PFSK-1 (cell line): Measurements from ENCODE around the gene PPP1R12B.

Source experiments
- FOXP2 ChIP-seq: optimal IDR thresholded peaks from 2 replicates; pipeline ENCODE3; 2011; ENCODE audit warnings: borderline replicate concordance, control low read depth, inconsistent platforms; ENCODE audit not compliant: insufficient read depth; ENCODE audit errors: extremely low read length, extremely low read depth
- POLR2AphosphoS5 ChIP-seq: IDR thresholded peaks from 2 replicates; pipeline ENCODE4 v1.6.1; 2012; ENCODE audit warnings: low read depth, mild to moderate bottlenecking, control low read depth, low read length, moderate library complexity
- SIN3A ChIP-seq: IDR thresholded peaks from 2 replicates; pipeline ENCODE4 v1.6.1; 2012; ENCODE audit warnings: mild to moderate bottlenecking, low read length, moderate library complexity, borderline replicate concordance; ENCODE audit not compliant: insufficient read depth
- TAF1 ChIP-seq: IDR thresholded peaks from 2 replicates; pipeline ENCODE4 v1.6.1; 2012; ENCODE audit warnings: low read length, control low read depth, borderline replicate concordance; ENCODE audit not compliant: insufficient read depth
- TF ChIP-seq, protein P1 (sequence below), 2 experiments: IDR thresholded peaks; 2 replicates each; pipeline versions ENCODE4 v1.6.1 to v1.8.0; 2011 to 2012; ENCODE audit warnings: low read depth in 2 of 2, low read length in 2 of 2, control low read depth in 1 of 2, inconsistent platforms in 1 of 2, mild to moderate bottlenecking in 1 of 2, moderate library complexity in 1 of 2; ENCODE audit not compliant: insufficient read depth in 1 of 2

Gene PPP1R12B

DNA sequence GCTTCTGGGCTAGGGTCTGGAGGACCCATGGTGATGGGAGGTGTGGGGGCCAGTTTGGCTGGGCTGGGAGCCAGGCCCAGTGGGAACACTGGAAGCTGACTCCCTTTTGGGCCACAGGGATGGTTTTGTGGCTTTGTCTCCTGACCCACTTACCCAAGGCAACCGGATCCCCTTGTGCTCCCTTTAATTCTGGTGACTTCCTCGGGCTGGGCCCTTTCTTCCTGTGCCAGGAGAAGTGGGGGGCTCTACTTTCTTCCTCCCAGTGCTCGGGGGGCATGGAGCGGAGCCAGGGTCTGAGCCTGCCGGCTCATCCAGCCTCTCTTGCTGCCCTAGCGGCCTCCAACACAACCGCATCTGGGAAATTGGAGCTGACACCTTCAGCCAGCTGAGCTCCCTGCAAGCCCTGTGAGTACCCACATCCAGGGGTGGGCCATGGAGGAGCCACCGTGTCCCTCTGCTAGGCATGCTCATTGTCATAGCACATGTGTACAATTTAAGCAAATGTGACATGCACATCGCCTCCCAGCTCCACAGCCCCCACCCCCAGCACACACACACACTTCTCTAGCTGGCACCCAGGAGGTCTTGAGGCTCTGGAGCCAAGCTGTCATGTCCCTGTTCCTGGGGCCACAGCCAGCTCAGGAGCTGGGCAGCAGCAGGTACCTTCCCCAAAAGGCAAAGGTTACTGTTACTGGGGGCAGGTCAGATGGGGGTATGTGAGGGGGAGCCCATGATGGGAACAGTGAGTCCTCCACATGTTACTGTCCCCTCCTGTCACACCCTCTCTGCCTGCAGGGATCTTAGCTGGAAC is 41.8 kb upstream of the PPP1R12B start:
- TF ChIP-seq SIN3A (no peak), TAF1 (no peak), POLR2AphosphoS5 (no peak), FOXP2 (no peak)
- TF ChIP-seq, protein P1, sequence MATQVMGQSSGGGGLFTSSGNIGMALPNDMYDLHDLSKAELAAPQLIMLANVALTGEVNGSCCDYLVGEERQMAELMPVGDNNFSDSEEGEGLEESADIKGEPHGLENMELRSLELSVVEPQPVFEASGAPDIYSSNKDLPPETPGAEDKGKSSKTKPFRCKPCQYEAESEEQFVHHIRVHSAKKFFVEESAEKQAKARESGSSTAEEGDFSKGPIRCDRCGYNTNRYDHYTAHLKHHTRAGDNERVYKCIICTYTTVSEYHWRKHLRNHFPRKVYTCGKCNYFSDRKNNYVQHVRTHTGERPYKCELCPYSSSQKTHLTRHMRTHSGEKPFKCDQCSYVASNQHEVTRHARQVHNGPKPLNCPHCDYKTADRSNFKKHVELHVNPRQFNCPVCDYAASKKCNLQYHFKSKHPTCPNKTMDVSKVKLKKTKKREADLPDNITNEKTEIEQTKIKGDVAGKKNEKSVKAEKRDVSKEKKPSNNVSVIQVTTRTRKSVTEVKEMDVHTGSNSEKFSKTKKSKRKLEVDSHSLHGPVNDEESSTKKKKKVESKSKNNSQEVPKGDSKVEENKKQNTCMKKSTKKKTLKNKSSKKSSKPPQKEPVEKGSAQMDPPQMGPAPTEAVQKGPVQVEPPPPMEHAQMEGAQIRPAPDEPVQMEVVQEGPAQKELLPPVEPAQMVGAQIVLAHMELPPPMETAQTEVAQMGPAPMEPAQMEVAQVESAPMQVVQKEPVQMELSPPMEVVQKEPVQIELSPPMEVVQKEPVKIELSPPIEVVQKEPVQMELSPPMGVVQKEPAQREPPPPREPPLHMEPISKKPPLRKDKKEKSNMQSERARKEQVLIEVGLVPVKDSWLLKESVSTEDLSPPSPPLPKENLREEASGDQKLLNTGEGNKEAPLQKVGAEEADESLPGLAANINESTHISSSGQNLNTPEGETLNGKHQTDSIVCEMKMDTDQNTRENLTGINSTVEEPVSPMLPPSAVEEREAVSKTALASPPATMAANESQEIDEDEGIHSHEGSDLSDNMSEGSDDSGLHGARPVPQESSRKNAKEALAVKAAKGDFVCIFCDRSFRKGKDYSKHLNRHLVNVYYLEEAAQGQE (IDR thresholded peaks at IDR 0.05; ENCODE audit: insufficient read depth in 1 of 2, low read depth in 2 of 2, low read length in 2 of 2), result no peak

DNA sequence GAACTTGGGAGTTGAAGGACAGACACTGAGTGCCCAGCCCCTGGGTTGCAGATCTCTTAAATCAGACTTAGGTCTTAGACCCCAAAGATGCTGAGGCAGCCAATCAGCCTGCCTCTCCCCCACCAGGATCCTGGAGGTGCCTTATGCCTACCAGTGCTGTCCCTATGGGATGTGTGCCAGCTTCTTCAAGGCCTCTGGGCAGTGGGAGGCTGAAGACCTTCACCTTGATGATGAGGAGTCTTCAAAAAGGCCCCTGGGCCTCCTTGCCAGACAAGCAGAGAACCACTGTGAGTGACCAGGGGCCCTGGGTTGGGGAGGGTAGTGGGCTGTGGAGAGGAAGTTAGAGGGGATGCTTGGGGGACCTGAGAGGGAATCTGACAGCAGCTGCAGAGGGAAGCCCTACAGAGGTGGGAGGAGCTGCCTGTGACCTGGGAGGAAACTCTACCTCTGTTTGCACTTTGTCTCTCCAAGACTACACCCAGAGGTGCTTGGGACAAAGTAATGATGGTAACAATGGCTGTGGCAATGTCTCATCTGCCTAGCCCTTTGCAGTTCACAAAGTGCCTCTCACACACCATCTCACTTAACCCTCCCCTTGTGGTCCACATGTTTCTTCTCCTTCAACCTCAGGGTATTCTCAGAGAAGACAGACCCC is 38.3 kb upstream of the PPP1R12B start:
- no peak for TF ChIP-seq FOXP2

DNA sequence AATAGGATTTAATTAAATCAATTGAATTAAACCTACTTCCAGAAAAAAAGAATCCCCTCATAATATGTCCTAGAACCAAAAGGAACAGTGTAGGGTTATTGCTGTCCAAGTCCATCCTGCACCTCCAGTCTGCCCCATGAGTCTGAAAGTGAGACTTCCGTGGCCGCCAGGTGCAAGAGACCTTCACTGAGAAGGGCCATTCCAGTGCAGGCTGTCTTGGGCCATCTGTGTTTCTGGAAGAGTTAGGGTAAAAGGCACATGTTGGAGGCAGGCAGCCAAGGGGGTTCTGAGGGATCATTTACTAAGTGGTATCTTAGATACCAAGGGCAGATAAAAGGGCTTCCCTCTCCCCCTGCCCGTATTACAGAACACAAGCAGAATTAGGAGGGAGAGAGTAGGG is 37.8 kb upstream of the PPP1R12B start:
- TF ChIP-seq, protein P1 (IDR thresholded peaks at IDR 0.05; ENCODE audit: insufficient read depth in 1 of 2, low read depth in 2 of 2, low read length in 2 of 2), result no peak
- no peak for TF ChIP-seq TAF1
- TF ChIP-seq FOXP2, result no peak
- no peak for TF ChIP-seq SIN3A
- TF ChIP-seq POLR2AphosphoS5, result no peak

DNA sequence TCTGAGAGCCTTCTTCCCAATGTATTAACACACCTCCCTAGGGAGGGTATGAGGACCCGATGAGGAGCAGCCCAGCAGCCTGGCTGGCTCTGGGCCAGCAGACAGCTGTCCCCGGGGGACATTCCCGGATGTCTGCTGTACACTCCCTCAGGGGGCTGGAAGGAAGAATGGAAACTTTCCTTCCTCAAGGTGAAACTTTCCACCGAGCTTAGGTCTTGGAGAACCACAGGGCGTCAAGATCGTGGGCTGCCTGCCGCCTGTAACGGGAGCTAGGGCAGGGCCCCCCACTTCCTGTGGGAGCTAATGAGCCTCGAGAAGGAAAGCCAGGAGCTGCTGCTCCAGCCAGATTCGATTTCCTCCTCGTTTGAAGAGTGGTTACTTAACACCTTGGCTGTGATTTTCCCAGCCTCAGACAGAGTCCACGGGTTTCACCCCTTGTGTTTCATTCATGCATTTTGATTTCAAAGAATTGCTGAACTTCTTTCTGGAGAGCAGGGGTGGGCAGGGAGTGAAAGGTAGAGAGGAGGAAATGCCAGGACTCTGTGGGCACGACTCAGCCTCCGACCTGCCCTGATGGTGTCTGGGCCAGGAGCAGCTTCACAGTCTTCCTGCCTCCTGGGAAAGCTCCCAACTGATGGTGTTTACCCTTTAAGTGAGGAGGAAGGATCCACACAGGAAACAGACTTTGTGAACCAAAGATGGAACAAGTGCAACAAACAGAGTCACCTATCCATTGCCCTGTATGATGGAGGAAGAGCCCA is 36.4 kb upstream of the PPP1R12B start:
- TF ChIP-seq, protein P1 (IDR thresholded peaks at IDR 0.05; ENCODE audit: insufficient read depth in 1 of 2, low read depth in 2 of 2, low read length in 2 of 2), result no peak
- no peak for TF ChIP-seq SIN3A
- TF ChIP-seq TAF1, result no peak
- no peak for TF ChIP-seq POLR2AphosphoS5
- no peak for TF ChIP-seq FOXP2

DNA sequence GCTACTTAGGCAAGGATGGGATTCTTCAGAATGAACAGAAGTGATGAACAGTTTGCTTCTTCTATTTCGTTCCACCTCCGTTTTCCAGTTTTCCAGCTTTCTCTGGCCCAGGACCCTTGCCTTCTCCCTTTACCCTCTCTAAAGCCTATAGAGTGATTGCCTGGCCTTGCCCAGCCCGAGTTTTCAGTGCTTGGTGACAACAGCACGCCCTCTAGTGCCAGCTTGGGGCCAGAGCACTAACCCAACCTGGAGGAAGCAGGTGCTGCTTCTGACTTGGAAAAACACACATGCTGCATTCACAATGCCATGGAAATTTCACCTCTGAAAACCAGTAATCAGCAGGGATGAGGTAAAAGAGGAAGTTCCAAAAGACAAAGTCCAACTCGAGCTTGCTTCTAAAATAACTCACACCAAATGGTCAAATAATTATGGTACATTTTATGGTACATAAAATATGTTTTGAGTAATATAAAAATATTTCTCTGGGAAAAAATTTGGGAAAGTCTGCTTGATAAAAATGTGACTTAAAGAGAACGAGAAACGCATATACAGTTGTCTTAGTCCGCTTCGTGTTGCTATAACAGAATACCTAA is 32.8 kb upstream of the PPP1R12B start:
- no peak for TF ChIP-seq POLR2AphosphoS5
- TF ChIP-seq, protein P1 (IDR thresholded peaks at IDR 0.05; ENCODE audit: insufficient read depth in 1 of 2, low read depth in 2 of 2, low read length in 2 of 2), result no peak
- no peak for TF ChIP-seq TAF1
- TF ChIP-seq FOXP2, result no peak
- TF ChIP-seq SIN3A, result no peak
